GM12878 (cell line): Measurements from ENCODE around the gene DDX5. TPM values are rescaled to one million over a fixed set of nuclear protein-coding genes. Genes with fewer than 3 reads are reported as not detected.

Experiments
- EGR1 ChIP-seq, 2 experiments: IDR thresholded peaks; 1 replicate in 1 of 2; 2 replicates in 1 of 2; pipeline ENCODE4 v1.6.1; 2011 to 2012; ENCODE audit warnings: low read depth in 2 of 2, low read length in 2 of 2, borderline replicate concordance in 1 of 2, mild to moderate bottlenecking in 1 of 2, moderate library complexity in 1 of 2
- LARP7 ChIP-seq: fragments of 450-650 bp; IDR thresholded peaks from 2 replicates; pipeline ENCODE4 v1.6.1; 2017; ENCODE audit warnings: mild to moderate bottlenecking
- NR2C2 ChIP-seq: IDR thresholded peaks from 2 replicates; pipeline ENCODE4 v1.6.1; 2011; ENCODE audit warnings: borderline replicate concordance, low read depth; ENCODE audit not compliant: control insufficient read depth, insufficient read length
- PAX5 ChIP-seq: IDR thresholded peaks from 2 replicates; pipeline ENCODE4 v1.6.1; 2011; ENCODE audit warnings: low read depth, low read length, borderline replicate concordance
- POLR2AphosphoS5 ChIP-seq: IDR thresholded peaks from 2 replicates; pipeline ENCODE4 v1.6.1; 2011; ENCODE audit warnings: mild to moderate bottlenecking, low read length, inconsistent platforms
- RBBP5 ChIP-seq: fragments of 200-600 bp; sonication (generic); conservative IDR thresholded peaks from 2 replicates; pipeline ENCODE4 v1.6.1; 2016
- RFX5 ChIP-seq: IDR thresholded peaks from 2 replicates; pipeline ENCODE4 v1.6.1; 2011; ENCODE audit warnings: low read depth, low read length, improper control_type of control experiment
- TCF7 ChIP-seq: IDR thresholded peaks from 2 replicates; pipeline ENCODE4 v1.6.1; 2014; ENCODE audit warnings: antibody characterized with exemption, borderline replicate concordance
- polyA plus RNA-seq, 11 experiments: library from polyadenylated mRNA; depleted of rRNA in 4 of 11; unstranded in 6 of 11; stranded (reverse) in 5 of 11; fragments of >200 nt; fragmentation: Nextera tagmentation in 4 of 11; fragmentation: Illumina TruSeq in 1 of 11; extraction: Ambion mirVana in 4 of 11; extraction: Trizol in 1 of 11; gene quantifications; 1 replicate in 1 of 11; 2 replicates in 10 of 11; pipeline versions ENCODE4 v1.2.1 to v1.2.3, GENCODE V29; 2011 to 2016; ENCODE audit warnings: inconsistent platforms in 2 of 11, missing spikeins in 2 of 11, low read depth in 1 of 11
- total RNA-seq, 4 experiments: library from RNA; depleted of rRNA in 3 of 4; stranded (reverse); fragments of >200 nt in 3 of 4; fragmentation: Illumina TruSeq in 1 of 4; extraction: Trizol in 1 of 4; gene quantifications; 2 replicates each; pipeline versions ENCODE4 v1.2.1 to v1.2.3, GENCODE V29; 2013 to 2021
- TF ChIP-seq, protein P1 (sequence below): fragments of 450-650 bp; formaldehyde crosslinking; IDR thresholded peaks from 2 replicates; pipeline ENCODE4 v1.4.0; 2020; ENCODE audit warnings: mild to moderate bottlenecking, moderate library complexity
- TF ChIP-seq, protein P2 (sequence below): IDR thresholded peaks from 2 replicates; pipeline ENCODE4 v1.6.1; 2012; ENCODE audit warnings: low read depth, low read length, improper control_type of control experiment

Gene DDX5
- total and polyA plus RNA-seq, 10 of the 15 experiments (the other 5 are each of a cell fraction or from before 2014, with no cell fraction given), result 257 to 1,423 (median 719) TPM

DNA sequence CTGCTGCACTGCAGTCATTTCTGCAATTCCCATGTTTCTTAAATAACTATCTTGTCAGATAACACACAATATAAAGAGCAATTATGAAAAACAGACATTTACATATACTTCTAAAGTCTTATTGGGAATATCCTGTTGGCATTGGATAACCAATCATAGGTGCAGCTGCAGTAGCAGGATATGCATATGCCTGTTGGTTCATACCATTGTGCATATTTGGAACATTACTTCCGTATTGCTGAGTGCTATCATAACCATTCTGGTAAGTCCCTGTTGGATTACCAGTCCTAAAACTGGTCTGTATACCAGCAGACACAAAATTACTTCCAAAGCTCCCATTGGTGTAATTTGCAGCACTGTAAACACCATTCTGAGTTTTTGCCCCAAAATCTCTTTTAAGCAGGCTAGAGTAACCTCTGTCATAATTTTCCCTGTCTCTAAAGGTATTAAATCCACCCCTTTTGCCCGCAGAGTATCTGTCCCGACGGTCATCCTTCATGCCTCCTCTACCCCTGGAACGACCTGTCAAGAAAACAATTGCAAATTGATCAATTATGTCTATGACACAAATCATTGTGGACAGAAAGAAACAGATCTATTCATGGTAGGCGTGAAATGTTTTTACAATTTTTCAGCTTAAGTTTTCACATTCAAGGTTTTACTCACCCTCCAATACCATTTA, 6.1 kb downstream of the DDX5 start (continued):
- TF ChIP-seq, protein P1, sequence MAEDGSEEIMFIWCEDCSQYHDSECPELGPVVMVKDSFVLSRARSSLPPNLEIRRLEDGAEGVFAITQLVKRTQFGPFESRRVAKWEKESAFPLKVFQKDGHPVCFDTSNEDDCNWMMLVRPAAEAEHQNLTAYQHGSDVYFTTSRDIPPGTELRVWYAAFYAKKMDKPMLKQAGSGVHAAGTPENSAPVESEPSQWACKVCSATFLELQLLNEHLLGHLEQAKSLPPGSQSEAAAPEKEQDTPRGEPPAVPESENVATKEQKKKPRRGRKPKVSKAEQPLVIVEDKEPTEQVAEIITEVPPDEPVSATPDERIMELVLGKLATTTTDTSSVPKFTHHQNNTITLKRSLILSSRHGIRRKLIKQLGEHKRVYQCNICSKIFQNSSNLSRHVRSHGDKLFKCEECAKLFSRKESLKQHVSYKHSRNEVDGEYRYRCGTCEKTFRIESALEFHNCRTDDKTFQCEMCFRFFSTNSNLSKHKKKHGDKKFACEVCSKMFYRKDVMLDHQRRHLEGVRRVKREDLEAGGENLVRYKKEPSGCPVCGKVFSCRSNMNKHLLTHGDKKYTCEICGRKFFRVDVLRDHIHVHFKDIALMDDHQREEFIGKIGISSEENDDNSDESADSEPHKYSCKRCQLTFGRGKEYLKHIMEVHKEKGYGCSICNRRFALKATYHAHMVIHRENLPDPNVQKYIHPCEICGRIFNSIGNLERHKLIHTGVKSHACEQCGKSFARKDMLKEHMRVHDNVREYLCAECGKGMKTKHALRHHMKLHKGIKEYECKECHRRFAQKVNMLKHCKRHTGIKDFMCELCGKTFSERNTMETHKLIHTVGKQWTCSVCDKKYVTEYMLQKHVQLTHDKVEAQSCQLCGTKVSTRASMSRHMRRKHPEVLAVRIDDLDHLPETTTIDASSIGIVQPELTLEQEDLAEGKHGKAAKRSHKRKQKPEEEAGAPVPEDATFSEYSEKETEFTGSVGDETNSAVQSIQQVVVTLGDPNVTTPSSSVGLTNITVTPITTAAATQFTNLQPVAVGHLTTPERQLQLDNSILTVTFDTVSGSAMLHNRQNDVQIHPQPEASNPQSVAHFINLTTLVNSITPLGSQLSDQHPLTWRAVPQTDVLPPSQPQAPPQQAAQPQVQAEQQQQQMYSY, result no peak
- TF ChIP-seq RFX5 (no peak), NR2C2 (no peak), TCF7 (no peak), PAX5 (no peak), RBBP5 (no peak), LARP7 (no peak), EGR1 (IDR thresholded peaks at IDR 0.05; ENCODE audit: borderline replicate concordance in 1 of 2, low read depth in 2 of 2, low read length in 2 of 2) (no peak), POLR2AphosphoS5 (peak; percentile 81)
- TF ChIP-seq, protein P2, sequence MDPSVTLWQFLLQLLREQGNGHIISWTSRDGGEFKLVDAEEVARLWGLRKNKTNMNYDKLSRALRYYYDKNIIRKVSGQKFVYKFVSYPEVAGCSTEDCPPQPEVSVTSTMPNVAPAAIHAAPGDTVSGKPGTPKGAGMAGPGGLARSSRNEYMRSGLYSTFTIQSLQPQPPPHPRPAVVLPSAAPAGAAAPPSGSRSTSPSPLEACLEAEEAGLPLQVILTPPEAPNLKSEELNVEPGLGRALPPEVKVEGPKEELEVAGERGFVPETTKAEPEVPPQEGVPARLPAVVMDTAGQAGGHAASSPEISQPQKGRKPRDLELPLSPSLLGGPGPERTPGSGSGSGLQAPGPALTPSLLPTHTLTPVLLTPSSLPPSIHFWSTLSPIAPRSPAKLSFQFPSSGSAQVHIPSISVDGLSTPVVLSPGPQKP, result no peak
